Stomach smooth muscle (tissue), 2 donors: ENCODE measurements around the gene AKR1C2.
"Not testable (repeated sequence)": the region's sequence is repeated elsewhere in the genome, so short reads cannot be mapped to it uniquely, and the experiment has no call there.

Experiments used
- H3K27ac ChIP-seq: one replicate; pipeline ENCODE4 v1.7.0; 2013; ENCODE audit warnings: mild to moderate bottlenecking, low read length, inconsistent platforms
- H3K27me3 ChIP-seq, 2 donors: one replicate each; pipeline ENCODE4 v1.7.0; 2013; ENCODE audit warnings: low read length in 2 of 2; ENCODE audit not compliant: insufficient read depth in 2 of 2, control insufficient read depth in 1 of 2
- H3K36me3 ChIP-seq, 2 donors: one replicate each; pipeline ENCODE4 v1.7.0; 2013; ENCODE audit warnings: low read length in 2 of 2; ENCODE audit not compliant: control insufficient read depth in 2 of 2, insufficient read depth in 2 of 2
- H3K4me1 ChIP-seq: one replicate; pipeline ENCODE4 v1.7.0; 2013; ENCODE audit warnings: low read length; ENCODE audit not compliant: control insufficient read depth, insufficient read depth
- H3K4me3 ChIP-seq, 2 donors: one replicate each; pipeline ENCODE4 v1.7.0; 2013; ENCODE audit warnings: low read length in 2 of 2
- H3K9ac ChIP-seq, 2 donors: one replicate each; pipeline ENCODE4 v1.7.0; 2013; ENCODE audit warnings: low read length in 2 of 2, mild to moderate bottlenecking in 1 of 2
- H3K9me3 ChIP-seq, 2 donors: one replicate each; pipeline ENCODE4 v1.7.0; 2013; ENCODE audit warnings: low read length in 2 of 2; ENCODE audit not compliant: control insufficient read depth in 2 of 2
- donor health status: healthy.
- donor health status: Pancreatic carcinoma.

Gene AKR1C2

DNA sequence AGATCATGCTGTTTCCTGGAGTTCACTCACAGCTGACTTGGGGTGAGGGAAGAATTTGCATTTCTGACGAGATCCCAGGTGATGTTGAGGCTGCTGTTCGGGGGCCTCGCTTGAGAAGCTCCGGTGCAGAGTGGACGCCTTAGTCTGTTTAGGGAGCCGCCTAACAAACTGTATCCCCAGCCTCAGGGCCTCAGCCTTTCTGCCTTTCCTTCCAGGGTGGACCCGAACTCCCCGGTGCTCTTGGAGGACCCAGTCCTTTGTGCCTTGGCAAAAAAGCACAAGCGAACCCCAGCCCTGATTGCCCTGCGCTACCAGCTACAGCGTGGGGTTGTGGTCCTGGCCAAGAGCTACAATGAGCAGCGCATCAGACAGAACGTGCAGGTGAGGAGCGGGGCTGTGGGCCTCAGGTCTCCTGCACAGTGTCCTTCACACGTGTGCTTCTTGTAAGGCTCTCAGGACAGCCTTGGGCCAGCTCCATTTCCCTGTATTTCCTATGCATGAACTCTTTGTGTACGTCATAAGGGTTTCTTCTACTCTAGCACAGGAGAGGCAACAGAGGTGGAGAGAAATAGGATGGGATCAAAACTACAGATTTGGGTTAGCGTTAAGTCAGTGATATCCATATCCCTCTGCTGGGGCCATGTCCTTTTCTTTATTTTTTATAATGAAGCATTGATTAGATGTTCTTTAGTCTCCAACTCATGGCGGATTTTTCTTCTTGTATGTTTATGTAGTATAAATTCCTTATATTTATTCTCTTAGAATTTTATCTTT lies 31.1 kb downstream of the AKR1C2 start:
- not testable (repeated sequence) for H3K27ac ChIP-seq, H3K36me3 ChIP-seq, H3K4me1 ChIP-seq, H3K9me3 ChIP-seq, H3K9ac ChIP-seq, H3K27me3 ChIP-seq, H3K4me3 ChIP-seq

DNA sequence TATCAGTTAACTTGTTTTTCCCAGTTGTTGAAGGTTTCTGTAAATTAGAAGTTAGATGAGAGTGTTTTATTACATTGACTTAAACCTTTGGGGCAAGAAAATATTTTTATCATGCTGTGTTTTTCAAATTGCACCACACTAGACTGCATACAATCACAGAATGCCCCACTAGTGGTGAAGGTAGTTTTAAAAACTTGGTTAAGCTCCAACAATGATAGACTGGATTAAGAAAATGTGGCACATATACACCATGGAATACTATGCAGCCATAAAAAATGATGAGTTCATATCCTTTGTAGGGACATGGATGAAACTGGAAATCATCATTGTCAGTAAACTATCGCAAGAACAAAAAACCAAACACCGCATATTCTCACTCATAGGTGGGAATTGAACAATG lies 33.3 kb downstream of the AKR1C2 start:
- not testable (repeated sequence) for H3K4me3 ChIP-seq, H3K9me3 ChIP-seq, H3K27ac ChIP-seq, H3K36me3 ChIP-seq, H3K4me1 ChIP-seq, H3K27me3 ChIP-seq, H3K9ac ChIP-seq

DNA sequence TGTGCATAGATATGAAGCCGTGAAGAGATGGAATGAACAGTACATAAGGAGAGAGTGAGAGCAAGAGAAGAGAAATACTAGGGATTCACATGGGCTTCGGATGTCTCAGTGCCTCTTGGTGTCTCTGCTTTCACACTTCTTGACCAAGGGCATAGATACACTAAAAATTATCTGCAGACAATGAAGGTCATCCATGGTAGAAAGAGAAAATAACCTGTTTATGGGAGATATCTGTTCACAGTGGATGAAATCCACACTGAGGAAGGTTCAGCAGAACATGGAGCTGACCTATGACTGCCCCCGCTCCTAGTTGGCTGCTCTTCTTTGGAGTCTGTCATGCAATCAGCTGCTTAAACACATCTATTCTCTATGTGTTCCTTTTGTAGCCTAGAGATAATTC lies 34.4 kb downstream of the AKR1C2 start:
- H3K9me3 ChIP-seq, H3K27ac ChIP-seq, H3K4me1 ChIP-seq, H3K4me3 ChIP-seq, H3K27me3 ChIP-seq, H3K36me3 ChIP-seq, H3K9ac ChIP-seq: not testable (repeated sequence)

DNA sequence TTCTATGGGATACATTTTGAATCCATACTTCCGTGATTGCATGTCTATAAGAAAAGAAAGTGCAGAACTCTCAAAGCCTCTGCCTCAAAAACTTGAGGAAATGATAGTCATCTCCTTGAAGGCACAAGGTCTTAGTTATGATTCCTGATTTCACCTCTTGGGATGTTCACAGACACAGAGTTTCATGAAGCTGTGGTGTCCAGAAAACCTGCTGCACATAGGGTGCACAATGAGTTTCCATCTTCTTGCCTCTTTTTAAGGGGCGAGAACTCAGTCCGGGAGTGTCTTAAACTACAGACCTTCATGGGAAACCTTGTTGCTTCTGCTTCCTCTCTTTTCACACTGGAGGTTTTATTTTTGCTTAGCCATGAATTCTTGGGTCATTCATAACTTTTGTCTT lies 36.5 kb downstream of the AKR1C2 start:
- not testable (repeated sequence) for H3K4me3 ChIP-seq, H3K36me3 ChIP-seq, H3K4me1 ChIP-seq

DNA sequence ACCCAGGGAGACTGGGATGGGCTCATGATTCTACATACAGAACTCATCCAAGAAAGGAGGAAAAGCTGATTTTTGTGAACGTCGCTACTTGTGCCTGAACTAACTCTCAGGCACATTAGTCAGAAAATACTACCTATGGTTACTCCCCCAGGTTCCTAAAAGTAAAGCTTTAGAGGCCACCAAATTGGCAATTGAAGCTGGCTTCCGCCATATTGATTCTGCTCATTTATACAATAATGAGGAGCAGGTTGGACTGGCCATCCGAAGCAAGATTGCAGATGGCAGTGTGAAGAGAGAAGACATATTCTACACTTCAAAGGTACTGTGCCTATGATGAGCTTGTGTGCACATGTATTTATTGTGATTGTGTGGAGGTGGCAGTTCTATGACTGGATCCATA lies 37.9 kb downstream of the AKR1C2 start:
- H3K36me3 ChIP-seq, H3K4me3 ChIP-seq, H3K27ac ChIP-seq, H3K27me3 ChIP-seq, H3K9me3 ChIP-seq, H3K4me1 ChIP-seq, H3K9ac ChIP-seq: not testable (repeated sequence)

More for the DNA sequence above, 36.5 kb downstream of the AKR1C2 start:
- not testable (repeated sequence) for H3K9me3 ChIP-seq, H3K27ac ChIP-seq, H3K9ac ChIP-seq, H3K27me3 ChIP-seq

DNA sequence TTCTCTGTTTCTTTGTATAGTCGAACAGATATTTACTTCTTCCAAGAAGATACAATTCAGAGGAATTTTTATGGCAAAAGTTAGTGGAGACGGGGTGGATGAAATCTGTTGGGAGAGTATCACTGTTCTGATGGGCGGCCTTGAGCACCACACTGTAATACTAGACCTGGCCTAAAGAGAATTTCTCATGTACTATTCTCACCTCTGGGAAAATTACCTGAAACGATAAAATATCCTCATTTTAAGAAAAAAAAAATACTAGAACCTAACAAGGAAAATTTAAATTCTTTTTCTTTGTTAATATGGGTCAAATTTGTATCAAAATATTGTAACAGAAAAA lies 39.9 kb downstream of the AKR1C2 start:
- H3K27ac ChIP-seq, H3K27me3 ChIP-seq, H3K9ac ChIP-seq, H3K4me1 ChIP-seq, H3K36me3 ChIP-seq, H3K9me3 ChIP-seq: not testable (repeated sequence)
- H3K4me3 ChIP-seq = peak overlapping the region in 1 of 2 donors; percentile 35

DNA sequence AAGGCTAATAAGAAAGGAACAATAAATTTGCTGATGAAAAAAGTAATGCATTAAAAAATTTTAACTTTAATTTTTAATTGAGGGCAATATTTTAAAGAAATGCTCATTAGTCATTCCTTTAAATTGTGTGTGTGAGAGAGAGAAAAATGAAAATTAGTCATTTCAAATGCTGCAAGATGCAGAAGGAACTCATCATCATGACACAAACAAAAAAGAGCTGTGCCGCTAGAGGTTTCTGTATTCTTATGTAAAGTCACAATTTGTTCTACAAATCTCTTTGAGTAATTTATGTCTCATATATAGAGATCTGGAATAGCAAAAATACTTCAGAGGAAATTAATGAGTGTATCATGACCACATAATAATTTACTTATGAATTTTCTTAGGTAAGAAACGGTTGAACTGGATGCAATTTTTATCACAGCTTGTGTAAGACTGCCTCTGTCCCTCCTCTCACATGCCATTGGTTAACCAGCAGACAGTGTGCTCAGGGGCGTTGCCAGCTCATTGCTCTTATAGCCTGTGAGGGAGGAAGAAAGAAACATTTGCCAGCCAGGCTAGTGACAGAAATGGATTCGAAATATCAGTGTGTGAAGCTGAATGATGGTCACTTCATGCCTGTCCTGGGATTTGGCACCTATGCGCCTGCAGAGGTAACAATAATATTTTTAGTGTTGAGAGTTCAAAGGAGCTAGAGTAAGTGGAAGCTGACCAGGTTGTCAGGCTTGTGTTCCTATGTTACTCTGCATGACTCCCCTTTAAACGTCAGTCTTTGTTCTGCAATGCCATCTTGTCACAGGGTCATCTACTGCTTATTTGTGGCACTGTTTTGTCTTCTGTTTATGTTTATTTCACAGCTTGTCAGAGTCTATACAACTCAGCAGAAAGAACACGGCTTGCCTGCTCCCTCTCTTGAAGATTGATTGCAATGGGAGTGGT lies 40.5 kb downstream of the AKR1C2 start, which contains the start of gene AKR1C1:
TSS of gene AKR1C1 (plus strand) at position 540 of the 939 bp plus-strand sequence. CDS start at position 570, 30 bp downstream.
- H3K4me3 ChIP-seq = peak within 1 kb of the TSS; percentile 35 to 63
- H3K9me3 ChIP-seq, H3K36me3 ChIP-seq, H3K4me1 ChIP-seq, H3K27ac ChIP-seq, H3K9ac ChIP-seq, H3K27me3 ChIP-seq: not testable (repeated sequence)

DNA sequence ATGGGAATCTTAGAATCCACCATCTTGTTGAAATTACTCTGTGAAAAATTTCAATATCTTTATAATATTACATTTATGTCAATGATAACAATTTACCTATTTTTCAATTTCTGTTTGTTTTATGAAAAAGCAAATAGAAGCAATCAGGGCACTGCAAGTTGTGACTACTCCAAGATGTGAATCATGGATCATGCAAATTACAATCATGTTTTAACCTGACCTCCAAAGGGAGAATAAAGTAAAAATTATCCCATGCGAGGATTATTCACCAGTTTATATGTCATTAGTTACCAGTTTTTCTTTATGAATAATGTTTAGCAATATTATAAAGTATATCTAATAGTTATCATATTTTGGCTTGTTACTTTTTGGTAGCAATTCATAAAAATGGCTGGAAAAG lies 41.3 kb downstream of the AKR1C2 start:
- H3K9me3 ChIP-seq, H3K4me3 ChIP-seq, H3K9ac ChIP-seq, H3K27me3 ChIP-seq, H3K4me1 ChIP-seq, H3K27ac ChIP-seq, H3K36me3 ChIP-seq: not testable (repeated sequence)

DNA sequence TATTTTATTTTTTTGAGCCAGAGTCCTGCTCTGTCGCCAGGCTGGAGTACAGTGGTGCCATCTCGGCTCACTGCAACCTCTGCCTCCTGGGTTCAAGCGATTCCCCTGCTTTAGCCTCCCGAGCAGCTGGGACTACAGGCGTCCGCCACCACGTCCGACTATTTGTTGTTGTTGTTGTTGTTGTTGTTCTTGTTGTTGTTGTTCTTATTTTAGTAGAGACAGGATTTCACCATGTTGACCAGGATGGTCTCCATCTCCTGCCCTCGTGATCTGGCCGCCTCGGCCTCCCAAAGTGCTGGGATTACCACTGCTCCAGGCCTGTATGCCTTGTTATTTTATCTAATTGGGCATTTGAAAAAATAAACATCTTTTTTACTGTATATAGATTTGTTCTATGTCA lies 42.1 kb downstream of the AKR1C2 start:
- not testable (repeated sequence) for H3K9ac ChIP-seq, H3K27ac ChIP-seq, H3K36me3 ChIP-seq, H3K4me1 ChIP-seq, H3K27me3 ChIP-seq, H3K9me3 ChIP-seq, H3K4me3 ChIP-seq

DNA sequence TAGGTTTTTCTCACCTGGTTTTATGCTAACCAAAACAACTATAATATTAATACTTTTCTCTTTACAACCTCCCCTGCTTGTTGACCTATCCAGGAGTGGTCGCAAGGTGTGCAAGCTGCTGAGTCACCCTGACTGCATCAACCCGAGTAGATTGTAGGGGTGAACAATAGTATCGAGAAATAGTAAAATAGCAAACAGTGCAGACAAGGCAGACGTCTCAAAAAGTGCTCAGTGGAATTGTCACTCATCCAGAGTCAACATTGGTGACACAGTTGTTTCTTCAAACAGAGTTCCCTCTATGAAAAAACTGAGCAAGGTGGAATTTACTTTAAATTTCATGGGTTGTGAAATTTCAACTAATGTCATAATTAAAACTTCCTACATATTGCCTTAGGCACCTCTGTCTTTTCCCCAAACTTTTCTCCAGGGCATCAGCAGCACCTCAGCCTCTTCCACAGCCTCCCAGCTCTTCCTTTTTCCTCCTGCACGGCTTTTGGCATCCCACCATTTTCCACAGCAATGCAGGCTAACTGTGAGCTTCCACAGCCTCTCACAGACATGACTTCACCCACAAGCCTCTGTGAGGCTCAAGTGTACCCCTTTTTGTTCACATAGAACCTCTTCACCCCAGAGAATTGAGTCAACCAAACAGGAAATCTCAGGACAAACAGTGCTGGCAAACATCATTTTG lies 46.6 kb downstream of the AKR1C2 start:
- H3K27me3 ChIP-seq, H3K4me3 ChIP-seq, H3K9me3 ChIP-seq, H3K4me1 ChIP-seq, H3K36me3 ChIP-seq, H3K9ac ChIP-seq, H3K27ac ChIP-seq: not testable (repeated sequence)
